GM19238 (cell line): ENCODE measurements around the gene ABCG1.

Experiments used
- DNase-seq: peaks from one replicate; pipeline ENCODE4 v3.0.0; 2011; ENCODE audit warnings: low spot score; ENCODE audit not compliant: insufficient read length

Gene ABCG1

DNA sequence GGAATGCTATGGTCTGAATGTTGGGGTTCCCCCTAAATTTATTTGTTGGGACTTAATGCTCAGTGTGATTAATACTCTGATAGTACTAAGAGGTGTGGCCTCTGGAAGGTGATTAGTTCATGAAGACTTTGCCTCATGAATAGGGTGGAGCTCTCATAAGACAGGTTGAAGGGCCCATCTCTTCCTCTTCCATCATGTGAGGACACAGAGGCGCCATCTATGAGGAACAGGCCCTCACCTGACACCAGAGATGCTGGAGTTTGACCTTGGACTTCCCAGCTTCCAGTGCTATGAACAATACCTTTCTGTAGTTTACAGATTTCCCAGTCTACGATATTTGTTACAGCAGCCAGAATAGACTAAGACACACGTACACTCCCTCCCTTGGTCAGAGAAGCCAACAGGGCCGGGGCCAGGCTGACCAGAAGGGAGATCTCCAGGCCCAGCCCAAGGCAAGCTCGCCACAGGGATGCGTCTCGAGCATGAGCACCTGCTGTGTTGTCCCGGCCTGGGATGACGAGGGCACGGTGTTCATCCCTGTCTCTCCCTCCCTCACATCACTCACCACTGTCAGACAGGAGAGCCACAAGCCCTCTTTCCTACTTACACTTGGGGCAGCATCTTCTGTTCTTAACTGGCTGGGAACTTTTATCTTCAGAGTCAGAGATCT lies 4.7 kb upstream of the ABCG1 start:
- no peak for DNase-seq

DNA sequence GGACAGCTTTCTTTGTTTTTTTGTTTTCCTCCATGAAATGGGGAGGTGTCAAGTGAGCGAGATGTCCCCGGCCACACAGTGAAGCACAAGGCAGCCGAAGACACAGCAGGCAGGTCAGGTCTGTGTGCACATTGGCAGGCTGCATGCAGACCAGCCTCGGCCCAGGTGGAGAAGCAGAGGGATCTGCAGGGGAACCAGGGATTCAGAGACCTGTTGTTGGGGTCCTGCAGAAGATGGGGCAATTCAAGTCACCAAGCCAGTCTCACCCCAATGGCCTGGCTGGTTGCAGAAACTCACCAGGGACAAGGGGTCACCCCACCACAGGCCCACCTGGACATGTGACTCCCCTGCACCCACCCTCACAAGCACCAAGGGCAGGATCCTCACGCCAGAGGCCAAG lies 4.0 kb upstream of the ABCG1 start:
- DNase-seq, result no peak

DNA sequence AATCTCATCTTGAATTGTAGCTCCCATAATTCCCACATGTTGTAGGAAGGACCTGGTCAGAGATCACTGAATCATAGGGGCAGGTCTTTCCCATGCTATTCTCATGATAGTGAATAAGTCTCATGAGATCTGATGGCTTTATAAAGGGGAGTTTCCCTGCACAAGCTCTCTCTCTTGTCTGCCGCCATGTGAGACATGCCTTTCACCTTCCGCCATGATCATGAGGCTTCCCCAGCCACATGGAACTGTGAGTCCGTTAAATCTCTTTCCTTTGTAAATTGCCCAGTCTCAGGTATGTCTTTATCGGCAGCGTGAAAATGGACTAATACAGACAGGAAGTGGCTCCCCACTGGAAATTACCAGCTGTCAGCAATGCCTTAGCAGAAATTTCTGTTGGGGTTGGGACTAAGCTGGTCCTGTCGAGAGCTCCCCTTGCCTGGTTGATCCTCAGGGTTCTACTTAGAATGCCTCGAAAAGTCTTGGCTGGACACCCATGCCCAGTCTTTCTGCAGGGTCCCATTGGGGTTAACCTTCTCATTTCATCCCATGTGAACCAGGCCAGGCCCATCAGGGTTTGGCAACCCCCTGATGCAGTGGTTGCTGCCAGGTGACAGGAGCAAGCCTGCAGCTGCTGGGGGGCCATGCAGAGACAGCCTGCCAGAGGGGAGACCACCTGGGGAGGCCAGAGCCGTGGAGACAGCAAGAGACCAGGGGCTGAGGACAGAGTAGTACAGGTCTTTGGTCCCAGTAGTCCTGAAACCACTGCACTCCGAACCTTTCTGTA lies 2.8 kb upstream of the ABCG1 start:
- DNase-seq, result no peak

DNA sequence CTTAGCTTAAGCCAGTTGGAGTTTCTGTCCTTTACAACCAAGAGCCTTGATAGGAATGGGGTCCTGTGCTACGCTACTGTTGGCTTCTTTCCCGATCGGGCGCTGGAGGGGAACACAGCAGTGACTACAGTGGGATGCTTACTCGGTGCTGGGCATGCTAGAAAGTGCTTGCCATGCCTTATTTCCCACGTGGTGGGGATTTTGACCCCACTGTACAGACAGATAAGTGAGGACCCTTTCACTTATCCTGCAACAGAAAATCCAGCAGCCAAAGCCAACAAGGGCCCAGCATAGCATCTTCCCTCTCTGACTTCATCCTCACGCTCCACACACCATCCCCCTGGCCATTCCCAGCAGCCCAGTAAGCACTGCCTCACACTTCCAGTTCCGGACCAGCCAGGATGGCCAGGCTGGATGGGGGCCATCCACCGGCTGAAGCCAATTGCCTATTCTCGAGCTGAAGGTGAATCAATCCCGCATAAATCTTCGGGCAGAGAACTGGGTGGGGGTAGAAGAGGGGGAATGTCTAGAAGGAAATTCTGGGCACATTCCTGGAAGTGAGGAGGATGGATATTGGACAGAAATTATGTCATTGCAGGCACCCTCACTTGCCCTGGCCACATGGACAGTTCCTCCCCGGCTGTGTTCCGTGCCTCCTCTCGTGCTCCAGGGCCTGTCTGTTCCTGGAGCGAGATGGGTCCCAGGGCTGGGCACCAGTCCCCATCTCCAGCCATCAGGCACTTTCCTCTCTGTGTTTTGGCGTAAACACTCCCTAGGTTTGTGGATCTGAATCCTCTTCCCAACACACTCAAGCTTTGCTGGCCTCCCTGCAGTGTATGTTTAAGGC lies 2.0 kb upstream of the ABCG1 start:
- DNase-seq, result no peak

DNA sequence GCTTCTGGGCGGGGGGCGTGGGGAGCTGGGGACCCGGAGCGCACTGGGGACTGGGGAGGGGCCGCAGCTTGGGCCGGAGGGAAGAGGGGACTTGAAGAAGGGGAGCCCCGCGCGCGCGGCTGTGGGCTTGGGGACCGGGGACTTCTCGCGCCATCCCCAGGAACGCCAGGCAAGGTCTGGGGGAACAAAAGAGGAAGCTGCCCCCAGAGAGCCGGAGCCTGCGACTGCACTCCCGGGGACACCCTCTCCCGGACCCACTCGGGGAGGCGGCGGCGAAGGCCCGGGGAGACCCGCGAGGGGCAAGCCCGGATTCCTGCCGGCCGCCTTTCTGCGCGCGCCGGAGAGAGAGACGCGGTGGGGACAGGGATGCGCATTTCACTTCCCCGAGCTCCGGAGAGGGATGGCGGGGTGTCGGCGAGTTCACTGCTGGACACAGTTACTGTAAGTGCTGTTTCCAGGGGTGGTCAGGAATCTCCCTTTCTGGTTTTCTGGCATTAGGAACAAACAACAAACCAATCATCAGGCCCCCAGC lies 732 bp downstream of the ABCG1 start:
- DNase-seq, result no peak

DNA sequence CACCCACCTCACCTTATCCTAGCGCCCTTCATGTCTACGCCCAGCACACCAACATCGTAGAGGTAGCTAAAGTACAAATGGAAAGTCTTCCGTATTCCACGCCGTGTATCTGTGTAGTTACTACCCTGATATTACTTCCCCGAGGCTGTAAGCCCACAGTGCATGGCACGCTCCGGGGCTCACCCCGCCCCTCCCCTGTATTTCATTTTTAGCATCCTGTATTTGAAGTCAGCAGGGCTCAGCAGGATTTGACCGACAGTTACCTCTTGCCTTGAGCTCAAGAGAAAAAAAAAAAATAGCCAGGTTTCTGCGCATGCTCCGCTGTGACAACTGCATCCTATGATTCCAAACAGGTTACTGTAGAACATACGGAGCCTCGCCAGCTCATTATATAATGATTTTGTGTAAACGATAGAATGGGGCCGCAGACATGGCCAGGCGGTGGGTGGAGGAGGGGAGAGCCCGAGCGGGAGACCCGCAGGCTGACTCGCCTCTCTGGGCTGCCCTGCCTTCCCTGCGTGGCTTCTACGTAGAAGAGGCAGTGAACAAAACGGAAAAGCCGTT lies 1.3 kb downstream of the ABCG1 start:
- peak; percentile 62 for DNase-seq

DNA sequence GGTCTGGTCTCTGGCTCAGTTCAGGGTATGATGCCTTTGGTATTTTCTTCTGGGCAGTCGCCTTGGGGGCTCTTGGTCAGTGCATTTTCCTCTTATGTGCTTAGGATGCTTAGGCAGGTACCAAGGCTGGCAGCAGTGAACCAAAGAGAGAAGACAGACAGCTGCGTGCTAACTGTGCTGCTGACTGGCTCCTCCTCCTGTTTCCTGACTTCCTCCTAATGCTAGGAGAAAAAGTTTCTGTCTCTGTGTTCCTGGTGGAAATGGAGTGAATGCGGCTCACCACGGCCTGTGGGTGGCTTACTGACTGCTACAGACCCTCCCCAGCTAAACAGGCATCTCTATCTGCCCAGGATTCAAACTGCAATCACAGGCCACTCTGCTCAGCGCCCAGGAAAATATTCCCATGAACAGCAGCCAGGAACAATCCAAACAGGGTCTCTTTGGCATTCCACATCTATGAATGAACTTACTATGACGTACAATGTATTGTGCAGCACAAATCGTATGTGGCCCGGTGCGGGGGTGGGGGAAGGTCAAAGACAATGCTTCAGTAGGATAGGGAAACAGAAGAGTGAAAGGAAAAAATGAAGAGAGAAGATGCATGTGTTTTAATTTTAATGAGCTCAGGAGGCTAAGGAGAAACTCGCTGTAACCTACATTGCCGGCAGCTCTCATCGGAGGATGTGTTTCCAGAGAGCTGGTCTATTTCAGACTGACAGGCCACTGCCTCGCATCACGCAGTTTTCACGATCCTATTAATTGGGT lies 2.8 kb downstream of the ABCG1 start:
- no peak for DNase-seq

DNA sequence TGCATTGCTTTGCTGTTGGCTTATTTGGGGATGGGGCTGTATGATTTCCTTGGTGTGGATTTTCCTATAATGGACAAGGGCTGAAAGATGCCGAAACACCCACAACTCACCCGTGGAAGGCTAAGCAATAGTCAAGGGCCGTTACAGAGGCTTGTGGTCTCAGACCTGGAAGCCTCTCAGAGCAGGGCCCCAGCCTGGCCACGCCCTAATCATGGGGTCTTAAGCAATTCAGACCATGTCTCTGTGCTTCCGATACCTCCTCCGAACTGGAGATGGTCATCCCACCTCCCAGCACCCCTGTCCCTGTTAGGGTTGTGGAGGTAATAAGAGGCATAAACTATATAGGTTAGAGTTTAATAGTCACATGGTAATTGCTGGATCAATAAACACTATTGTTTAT lies 3.4 kb downstream of the ABCG1 start:
- no peak for DNase-seq

DNA sequence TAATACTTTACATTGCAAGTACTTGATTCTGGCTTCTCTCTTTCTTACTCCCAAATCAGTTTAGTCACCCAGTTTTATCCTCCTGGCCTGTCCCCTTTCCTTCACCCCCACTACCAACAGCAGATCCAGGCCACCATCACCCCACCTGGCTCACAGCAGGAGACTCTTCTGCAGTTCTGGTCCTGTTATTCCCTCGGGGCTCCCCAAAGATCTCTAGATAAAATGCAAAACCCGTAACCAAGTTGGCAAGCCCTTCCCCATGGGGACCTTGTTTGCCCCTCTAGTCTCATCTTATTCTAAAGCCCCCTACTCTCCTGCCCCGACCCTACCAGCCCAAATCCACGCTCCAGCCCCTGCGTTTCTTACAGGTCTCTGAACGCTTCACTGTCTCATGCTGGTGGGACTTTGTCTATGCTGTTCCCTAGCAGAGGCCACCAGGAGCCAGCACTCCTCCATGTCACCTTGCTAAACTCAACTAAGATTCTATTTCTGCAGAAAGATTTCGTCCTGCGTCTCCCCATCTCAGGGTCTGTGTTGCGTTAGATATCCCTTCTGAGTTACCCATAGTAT lies 4.0 kb downstream of the ABCG1 start:
- DNase-seq, result no peak

DNA sequence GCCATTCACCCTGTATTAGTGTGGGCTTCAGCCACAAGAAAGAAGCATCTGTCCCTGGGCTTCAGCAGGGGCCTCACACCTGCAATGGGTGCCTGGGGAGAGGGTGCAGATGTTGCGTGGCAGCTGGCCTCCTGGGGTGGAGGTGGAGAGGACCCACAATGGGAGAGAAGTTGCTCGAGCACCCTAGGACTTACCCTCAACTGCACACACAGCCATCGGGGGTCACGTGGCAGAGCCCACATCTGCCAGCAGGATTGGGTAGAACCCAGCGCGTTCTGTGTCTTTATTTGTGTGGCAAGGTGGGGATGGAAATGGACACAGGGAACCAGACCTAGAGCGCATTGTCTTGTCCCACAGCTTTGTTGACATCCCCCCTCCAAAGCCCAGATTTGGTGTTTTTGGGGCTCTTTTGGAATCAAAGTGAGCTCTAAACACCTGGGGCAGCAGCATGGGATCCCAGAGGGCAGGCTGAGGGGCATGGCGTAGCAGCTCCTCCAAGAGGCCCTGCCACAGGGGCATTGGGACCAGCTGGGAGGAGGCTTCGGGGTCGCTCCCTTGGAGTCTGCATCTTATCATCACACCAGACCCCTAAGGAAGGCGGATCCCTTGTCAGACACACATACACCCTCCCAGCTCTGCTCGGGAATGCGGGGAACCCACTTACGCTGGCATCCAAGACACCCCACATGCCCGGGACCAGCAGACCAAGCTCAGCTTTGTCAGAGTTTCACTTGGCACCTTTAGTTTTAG lies 5.1 kb downstream of the ABCG1 start:
- DNase-seq, result no peak

DNA sequence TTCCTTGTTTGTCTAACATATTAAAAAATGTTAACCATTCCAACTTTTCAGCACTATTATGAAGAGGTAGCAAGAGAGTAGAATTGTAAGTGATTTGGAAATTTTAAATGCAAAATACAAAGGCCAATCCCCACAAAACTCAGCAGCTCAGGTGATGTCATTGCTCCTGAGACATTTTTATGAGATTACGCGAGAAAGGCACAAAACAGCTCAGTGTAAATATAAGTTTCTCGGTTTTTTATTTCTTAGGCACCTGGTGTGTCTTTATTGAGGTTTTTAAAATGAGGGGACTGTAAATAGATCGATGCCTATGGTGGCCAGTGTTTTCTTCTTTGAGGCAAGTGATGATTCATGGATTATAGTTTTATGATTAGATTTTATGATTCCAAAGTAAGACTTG lies 6.1 kb downstream of the ABCG1 start:
- DNase-seq, result no peak

DNA sequence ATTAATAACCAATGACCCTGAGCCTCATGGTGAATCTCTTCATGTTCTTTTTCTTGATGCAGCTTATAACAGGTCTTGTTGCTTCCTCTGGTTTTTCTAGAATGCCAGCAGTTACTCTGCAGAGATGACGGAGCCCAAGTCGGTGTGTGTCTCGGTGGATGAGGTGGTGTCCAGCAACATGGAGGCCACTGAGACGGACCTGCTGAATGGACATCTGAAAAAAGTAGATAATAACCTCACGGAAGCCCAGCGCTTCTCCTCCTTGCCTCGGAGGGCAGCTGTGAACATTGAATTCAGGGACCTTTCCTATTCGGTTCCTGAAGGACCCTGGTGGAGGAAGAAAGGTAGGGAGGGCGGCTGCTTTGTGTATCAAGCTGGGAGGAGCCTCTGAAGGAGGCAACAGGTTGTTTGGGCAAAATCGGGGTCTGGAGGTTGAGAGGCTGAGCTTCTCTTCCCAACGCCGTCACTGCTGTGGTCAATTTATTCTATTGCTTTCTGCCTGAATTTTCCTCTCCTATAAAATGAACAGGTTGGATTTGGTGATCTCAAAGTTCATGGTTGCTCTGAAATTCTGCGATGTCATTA lies 6.7 kb downstream of the ABCG1 start:
- no peak for DNase-seq

DNA sequence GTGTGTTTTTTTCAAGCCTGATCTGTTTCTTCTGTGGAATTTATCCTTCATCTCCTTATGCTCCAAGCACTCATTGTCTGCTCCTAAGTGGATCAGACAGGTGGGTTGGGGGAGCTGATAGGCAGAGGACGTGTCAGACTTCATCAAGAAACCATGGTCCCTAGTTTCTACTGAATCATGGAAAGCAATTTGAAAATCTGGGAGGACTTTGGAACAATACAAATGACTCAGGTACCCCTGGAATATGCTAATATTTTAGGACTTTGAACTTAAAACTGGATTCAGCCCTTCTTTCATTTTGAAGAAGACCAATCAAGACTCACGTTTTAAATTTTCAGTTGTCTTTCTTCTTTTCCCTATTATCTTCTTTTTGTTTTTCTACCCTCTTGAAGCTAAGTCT lies 7.7 kb downstream of the ABCG1 start:
- DNase-seq, result no peak

DNA sequence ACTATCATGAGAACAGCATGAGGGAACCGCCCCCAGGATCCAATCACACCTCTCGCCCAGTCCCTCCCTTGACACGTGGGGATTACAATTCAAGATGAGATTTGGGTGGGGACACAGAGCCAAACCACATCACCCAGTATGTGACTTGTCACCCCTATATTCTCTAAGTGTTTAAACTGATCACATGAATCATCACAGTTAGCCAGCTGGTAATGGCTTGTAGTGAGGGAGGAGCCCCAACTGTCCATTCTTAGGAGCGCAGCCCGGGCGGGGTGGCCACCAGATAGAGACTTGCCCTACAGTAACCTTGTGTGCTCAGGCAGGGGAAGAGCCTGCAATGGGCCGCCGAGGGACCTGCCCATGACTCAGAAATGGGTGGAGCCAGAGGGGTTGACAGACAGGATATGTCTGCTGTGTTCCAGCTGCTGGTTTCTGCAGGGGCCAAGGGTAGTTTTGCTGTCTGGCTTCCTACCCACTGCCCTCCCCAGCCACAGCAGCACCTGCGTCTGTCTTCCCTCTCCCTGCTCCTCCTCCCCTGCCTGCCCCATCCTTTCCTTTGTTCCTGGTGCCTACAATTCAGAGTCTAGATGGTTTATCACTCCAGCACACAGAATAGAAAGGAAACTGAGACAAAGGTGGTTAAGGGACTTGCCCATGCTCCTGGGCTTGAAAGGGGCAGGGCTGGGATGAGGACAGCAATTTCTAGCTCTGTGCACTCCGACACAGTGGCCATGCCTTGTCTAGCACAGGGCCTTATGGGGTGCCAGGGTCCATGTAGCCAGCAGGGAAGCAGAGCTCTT lies 9.2 kb downstream of the ABCG1 start:
- DNase-seq, result peak; percentile 84

DNA sequence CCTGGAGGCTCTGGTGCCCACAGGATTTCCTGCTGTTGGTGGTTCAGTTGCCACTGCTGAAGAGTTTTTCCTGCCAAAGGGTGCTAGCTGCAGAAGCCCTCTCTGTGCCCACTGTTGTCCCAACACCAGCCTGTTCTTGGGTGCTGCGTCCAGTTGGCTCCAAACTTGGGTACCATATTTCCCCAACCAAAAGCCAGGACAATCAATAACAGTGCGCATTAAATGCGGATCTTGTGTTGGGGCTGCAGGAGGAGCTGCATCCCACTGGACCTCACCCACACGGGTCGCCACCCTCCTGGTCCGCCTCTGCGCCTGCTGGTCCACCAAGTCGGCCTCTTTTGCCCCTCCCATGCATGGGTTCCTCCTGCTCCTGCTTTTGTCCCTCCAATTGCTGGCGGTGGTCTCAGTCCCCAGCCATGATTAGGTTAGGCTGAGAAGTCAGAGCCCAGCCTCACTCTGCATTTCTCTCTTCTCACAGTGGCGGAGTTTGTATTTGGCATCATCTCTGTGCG lies 9.8 kb downstream of the ABCG1 start:
- DNase-seq, result no peak

DNA sequence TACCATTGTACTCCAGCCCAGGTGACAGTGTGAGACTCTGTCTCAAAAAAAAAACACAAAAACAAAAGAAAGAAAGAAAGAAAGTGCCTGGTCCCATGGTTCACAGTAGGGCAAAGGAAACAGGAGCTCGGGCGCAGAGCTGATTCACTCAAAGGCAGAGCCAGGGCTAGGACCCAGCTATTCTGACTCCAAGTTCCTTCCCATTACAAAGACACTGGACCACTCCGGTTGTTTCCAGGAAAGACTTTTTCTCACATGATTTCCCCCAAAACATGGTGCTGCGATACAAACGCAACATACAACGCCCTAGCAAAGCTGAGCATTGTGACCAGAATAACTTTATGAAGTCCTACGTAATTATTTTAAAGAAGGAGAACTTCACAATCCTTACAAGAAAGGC lies 10.7 kb downstream of the ABCG1 start:
- DNase-seq, result no peak

DNA sequence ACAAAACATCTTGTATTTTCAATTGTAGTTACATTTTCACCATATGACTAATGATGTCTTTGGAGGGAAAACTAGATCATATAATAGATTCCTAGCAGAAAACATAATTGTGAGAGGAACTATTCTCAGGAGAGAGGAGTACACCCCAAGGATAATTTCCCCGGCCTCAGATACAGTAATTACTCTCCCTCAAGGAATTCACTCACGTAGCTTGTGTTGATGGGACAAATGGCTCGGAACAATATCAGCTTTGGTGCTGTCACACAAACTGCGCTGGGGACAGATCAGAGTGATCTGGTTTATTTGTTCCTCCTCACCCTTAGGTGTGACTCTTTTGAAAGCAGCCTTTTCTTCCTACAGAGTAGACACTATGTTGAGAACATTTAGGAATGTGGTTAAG lies 11.2 kb downstream of the ABCG1 start:
- no peak for DNase-seq

DNA sequence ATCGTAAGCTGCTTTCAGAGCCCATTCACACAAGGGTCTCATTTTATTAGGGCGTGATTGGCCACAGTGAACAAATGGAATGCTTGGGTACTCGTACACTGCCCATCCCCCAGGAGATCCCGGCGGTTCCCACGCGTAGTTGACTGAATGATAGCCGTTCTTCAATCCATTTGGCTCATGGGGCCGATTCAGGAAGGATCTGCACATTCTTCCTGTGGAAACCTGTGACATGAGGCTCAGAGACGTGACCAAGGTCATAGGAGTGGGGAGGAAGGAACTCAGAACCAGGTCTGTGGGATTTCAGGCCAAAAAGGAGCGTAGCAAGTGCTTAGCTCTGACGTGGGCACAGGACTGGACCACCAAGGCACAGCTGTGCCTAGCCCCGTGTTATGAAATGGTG lies 11.7 kb downstream of the ABCG1 start:
- no peak for DNase-seq
